Activated CD4-positive, alpha-beta T cell treated with anti-CD3 and anti-CD28 coated beads, Interleukin-2, amount 10 ng/mL, durations not matched to agents 24 days and 14 days (primary cell): ENCODE measurements around the gene COL7A1. TPM values are rescaled to one million over a fixed set of nuclear protein-coding genes. Genes with fewer than 3 reads are reported as not detected.

Source experiments
- DNase-seq: peaks from one replicate; pipeline ENCODE4 v3.0.0; 2022
- H3K27ac Mint-ChIP-seq: one replicate; pipeline ENCODE4 v1.8.0; 2022; ENCODE audit warnings: mild to moderate bottlenecking, mixed read lengths
- H3K27me3 Mint-ChIP-seq: one replicate; pipeline ENCODE4 v1.8.0; 2022; ENCODE audit warnings: mixed read lengths
- H3K36me3 Mint-ChIP-seq: one replicate; pipeline ENCODE4 v1.8.0; 2022; ENCODE audit warnings: low read depth, mild to moderate bottlenecking, mixed read lengths
- H3K4me1 Mint-ChIP-seq: one replicate; pipeline ENCODE4 v1.8.0; 2021; ENCODE audit warnings: mixed read lengths
- H3K4me3 Mint-ChIP-seq: one replicate; pipeline ENCODE4 v1.8.0; 2022; ENCODE audit warnings: mild to moderate bottlenecking, moderate library complexity, mixed read lengths
- H3K9me3 Mint-ChIP-seq: one replicate; pipeline ENCODE4 v1.8.0; 2021; ENCODE audit warnings: mixed read lengths
- intact Hi-C: fragments of 100-400 bp; cut with micrococcal nuclease; formaldehyde crosslinking; loops from one replicate; pipeline ENCODE4 v1.15.1; 2023
- total RNA-seq: library from RNA; stranded (reverse); gene quantifications from 2 replicates; pipeline ENCODE4 v1.2.3, GENCODE V29; 2022

COL7A1 gene
- total RNA-seq, 1 donor from 2014 or later = 0.56 TPM

DNA sequence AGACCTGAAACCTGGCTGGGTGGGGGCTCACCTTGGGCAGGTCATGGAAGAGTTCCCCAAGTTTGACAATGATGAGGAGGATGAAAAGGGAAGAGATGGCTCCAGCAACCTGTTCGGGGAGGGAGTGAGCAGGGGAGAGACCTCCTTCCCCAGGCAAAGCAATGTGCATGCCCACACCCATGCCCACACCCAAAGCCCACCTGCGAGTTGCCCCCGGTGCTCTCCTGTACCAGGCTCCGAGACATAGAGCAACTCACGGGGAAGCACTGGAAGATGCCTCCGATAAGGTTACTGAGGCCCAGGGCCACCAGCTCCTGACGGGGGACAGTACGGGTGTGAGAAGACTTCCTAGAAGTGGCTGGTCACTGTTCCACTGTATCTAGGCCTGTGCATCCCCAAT lies 35.3 kb upstream of the COL7A1 start:
- H3K4me3 Mint-ChIP-seq = no peak overlapping the region
- intact Hi-C loops = loop anchor here (10.0 kb wide), 1 partner anchor 326 kb away; the partner anchor contains the start of gene NME6
- DNase-seq = no peak
- H3K27me3 Mint-ChIP-seq = no peaks in the 10 kb centered on the region
- peaks cover 41% of the 10 kb centered on the region for H3K36me3 Mint-ChIP-seq
- H3K9me3 Mint-ChIP-seq = no peaks in the 10 kb centered on the region
- no peak overlapping the region for H3K27ac Mint-ChIP-seq
- peaks cover 14% of the 10 kb centered on the region for H3K4me1 Mint-ChIP-seq

DNA sequence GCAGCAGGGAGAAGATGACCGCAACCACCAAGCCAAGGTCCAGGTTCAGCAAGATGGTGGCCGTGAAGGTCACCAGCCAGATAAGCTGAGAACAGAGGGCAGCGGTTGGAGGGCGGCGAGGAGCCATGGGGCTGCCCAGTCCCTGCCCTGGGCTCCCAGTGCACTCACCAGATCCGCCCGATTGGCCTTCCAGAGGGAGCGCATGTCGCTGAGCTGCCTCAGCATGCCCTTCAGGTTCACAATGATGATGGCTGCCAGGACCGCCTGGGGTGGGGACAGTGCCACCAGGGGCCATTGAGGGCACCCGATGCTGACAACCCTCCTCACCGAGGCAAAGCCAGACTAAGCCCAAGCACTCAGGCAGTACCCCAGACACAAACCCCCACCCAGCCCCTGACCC lies 34.8 kb upstream of the COL7A1 start:
- H3K36me3 Mint-ChIP-seq = peaks cover 45% of the 10 kb centered on the region
- H3K4me3 Mint-ChIP-seq = no peak overlapping the region
- no peak for DNase-seq
- H3K9me3 Mint-ChIP-seq = no peaks in the 10 kb centered on the region
- no peaks in the 10 kb centered on the region for H3K27me3 Mint-ChIP-seq
- peaks cover 14% of the 10 kb centered on the region for H3K4me1 Mint-ChIP-seq
- H3K27ac Mint-ChIP-seq = no peak overlapping the region
- intact Hi-C loops = loop anchor here (10.0 kb wide), 1 partner anchor 325 kb away; the partner anchor contains the start of gene NME6

DNA sequence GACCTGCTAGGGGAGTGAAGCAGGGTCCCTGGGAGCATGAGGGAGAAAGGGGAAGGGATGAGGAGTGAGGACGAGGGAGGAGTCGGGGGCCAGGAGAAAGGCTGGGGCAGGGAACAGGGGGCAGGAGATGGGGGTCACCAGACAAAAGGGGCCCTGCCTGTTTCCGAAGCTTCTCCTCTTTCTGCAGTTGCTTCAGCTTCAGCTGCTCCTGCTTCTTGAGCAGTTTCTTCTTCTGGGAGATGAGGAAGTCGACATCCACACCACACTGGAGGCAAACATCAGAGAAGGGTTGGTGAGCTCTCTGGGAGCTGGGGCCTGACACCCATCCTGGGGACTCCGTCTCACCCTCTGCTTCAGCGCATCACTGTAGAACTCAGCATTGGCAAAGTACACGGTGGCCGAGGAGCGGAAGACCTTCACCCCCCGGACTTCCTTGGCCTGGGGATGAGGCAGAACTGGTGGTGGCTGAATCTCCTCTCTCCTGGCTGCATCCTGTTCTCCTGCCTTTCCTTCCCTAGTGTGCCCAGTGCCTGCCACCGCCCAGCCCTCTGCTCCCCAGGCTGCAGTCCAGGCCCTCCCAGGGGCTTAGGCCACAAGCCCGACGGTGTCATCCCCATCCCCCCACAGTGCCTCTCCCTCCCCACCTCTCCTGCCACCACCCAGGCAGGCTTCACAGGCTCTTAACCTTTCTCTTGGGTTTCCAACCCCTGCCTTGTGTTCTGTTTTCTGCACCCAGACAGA lies 33.3 kb upstream of the COL7A1 start:
- DNase-seq = no peak
- H3K4me3 Mint-ChIP-seq = no peak overlapping the region
- H3K27ac Mint-ChIP-seq = no peak overlapping the region
- H3K9me3 Mint-ChIP-seq = no peaks in the 10 kb centered on the region
- H3K36me3 Mint-ChIP-seq = peaks cover 53% of the 10 kb centered on the region
- peaks cover 14% of the 10 kb centered on the region for H3K4me1 Mint-ChIP-seq
- intact Hi-C loops = no loop called here
- H3K27me3 Mint-ChIP-seq = no peaks in the 10 kb centered on the region

DNA sequence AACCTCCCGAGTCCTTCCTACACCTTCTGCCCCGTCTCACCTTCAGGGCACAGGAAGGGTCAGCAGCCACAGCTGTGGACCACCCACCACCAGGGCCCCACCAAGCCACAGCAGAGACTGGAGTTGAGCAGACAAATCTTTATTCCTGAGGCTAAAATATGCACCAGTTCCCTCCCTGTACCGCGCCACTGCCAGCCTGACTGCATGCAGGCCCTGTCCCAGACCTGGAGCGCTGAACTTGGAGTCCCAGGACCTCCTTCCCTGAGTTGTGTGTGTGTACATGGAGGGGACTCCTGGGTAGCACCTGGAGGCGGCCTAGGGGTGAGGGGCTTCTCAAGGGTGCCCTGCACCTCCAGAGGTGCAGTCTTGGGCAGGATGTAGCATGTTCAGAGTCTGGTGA lies 30.5 kb upstream of the COL7A1 start:
- intact Hi-C loops = no loop called here
- H3K4me1 Mint-ChIP-seq = peaks cover 10% of the 10 kb centered on the region
- no peaks in the 10 kb centered on the region for H3K9me3 Mint-ChIP-seq
- DNase-seq = no peak
- no peaks in the 10 kb centered on the region for H3K27me3 Mint-ChIP-seq
- H3K27ac Mint-ChIP-seq = no peak overlapping the region
- H3K36me3 Mint-ChIP-seq = peaks cover 48% of the 10 kb centered on the region
- H3K4me3 Mint-ChIP-seq = no peak overlapping the region

DNA sequence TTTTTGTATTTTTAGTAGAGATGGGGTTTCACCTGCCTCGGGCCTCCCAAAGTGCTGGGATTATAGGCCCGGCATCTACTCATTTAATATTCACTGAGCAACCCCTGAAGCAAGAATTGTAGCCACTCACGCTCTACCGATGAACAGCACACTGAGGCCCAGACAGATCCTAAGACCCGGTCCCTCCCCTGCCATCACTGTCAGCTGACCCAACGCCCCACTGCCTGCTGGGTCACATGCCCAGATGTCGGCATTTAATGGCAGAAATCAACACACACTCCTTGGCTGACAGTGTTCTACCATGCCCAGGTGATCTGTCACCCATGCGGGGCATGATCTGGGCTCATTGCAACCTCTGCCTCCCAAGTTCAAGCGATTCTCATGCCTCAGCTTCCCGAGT lies 29.6 kb upstream of the COL7A1 start:
- intact Hi-C loops = no loop called here
- peaks cover 10% of the 10 kb centered on the region for H3K4me1 Mint-ChIP-seq
- no peaks in the 10 kb centered on the region for H3K27me3 Mint-ChIP-seq
- H3K9me3 Mint-ChIP-seq = no peaks in the 10 kb centered on the region
- peaks cover 46% of the 10 kb centered on the region for H3K36me3 Mint-ChIP-seq
- DNase-seq = no peak
- no peak overlapping the region for H3K4me3 Mint-ChIP-seq
- peak overlapping the region; percentile 36 for H3K27ac Mint-ChIP-seq

DNA sequence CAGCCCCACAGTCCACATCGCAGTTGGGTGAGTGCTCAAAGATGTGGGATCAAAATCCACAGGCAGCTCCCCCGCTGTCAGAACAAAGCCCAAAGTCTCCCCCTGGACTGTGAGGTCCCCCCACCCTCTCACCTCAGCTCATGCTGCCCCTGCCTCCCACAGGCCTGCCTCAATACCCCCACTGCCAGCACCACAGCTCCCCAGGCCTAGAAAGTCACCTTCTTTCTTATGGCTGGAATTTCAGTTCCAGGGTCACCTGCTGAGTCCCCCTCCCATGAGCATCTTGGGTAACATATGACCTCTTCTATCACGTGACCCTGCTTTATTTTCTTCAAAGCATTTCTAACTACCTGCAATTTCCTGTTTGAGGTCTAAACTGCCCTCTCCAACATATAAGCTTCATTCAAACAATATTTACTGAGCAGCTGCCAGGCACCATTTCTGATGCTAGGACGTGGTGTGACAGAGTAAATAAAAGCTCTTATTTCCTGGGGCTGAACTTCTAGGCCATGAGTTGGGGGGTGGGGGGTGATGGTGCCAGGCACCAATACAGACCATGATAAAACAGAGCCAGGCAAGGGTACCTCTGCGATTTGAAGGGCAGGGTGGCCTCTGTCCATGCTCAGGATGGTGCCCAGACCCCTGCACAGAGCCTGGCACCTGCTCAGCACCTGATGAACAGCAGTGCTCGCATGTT lies 28.9 kb upstream of the COL7A1 start:
- DNase-seq = no peak
- H3K27ac Mint-ChIP-seq = peak overlapping the region; percentile 69
- peaks cover 10% of the 10 kb centered on the region for H3K4me1 Mint-ChIP-seq
- no peak overlapping the region for H3K4me3 Mint-ChIP-seq
- no peaks in the 10 kb centered on the region for H3K9me3 Mint-ChIP-seq
- H3K36me3 Mint-ChIP-seq = peaks cover 40% of the 10 kb centered on the region
- no peaks in the 10 kb centered on the region for H3K27me3 Mint-ChIP-seq
- intact Hi-C loops = no loop called here

DNA sequence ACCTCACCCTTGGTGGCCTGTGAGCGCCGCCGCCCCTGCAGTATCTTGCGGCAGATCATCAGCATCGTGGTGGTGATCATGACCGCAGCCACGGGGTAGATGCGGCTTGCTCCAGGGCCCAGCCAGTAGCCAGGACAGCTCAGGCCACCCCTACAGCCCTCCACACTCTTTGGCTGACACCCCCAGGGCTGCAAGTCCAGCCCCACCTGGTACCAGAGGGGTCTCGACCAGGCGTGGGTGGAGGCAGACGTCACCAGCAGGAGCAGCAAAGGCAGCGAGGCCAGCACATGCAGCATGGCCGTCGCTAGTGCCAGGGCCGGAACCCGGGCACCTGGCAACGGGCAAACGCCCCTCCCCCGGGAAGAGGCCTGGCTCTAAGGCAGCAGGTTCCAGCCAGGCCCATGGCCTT lies 26.3 kb upstream of the COL7A1 start, which contains the start of gene TMEM89:
TSS of gene TMEM89 (minus strand) at position 309 of the 409 bp plus-strand sequence. CDS start at position 296, 13 bp downstream.
- H3K36me3 Mint-ChIP-seq = peaks cover 39% of the 10 kb centered on the region
- H3K4me3 Mint-ChIP-seq = no peak within 1 kb of the TSS
- intact Hi-C loops = no loop called here
- H3K4me1 Mint-ChIP-seq = peaks cover 8% of the 10 kb centered on the region
- H3K27ac Mint-ChIP-seq = no peak within 1 kb of the TSS
- no peaks in the 10 kb centered on the region for H3K27me3 Mint-ChIP-seq
- DNase-seq = no peak
- H3K9me3 Mint-ChIP-seq = peaks cover 9% of the 10 kb centered on the region

DNA sequence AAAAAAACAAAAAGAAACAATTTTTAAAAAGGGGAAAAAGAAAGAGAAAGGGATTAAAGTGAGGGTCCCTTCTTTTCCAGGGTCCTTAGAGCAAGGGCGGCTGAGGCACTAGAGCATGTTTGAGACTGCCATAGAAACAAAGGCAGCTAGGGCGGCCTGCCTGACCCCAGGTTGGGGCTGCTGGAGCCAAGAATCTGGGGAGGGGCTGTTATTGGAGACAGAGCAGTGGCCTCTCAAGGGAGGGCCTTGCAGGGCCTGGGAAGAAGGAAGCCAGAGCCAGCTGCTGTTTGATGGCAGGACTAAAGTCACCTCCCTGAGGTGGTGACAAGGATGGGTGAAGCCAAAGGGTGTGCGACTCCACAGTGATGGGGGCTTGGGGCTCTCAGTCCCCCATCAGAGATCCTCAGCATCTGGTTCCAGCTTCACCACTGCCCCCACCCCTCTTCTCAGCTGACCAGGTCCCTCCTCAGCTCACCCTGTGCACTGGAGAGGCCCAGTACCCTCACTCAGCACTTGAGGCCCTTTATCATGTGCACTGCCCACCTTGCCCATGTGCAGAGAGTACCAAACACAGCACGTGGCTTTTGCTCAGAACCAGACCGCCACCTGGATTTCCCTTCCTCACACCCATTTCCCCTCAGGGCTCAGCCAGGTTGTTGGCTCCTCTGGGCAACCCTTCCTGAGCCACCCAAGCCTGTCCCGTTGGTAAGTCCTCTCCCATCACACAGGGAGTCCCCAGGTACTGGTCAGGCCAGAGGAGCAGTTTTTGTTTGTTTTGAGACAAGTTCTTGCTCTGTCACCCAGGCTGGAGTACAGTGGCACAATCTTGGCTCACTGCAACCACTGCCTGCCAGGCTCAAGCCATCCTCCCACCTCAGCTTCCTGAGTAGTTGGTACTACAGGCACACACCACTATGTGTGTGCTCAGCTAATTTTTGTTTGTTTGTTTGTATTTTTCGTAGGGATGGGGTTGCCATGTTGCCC lies 24.7 kb upstream of the COL7A1 start:
- Mint-ChIP-seq H3K4me1 (peaks cover 8% of the 10 kb centered on the region), H3K9me3 (peaks cover 9% of the 10 kb centered on the region), H3K36me3 (peaks cover 30% of the 10 kb centered on the region), H3K4me3 (no peak overlapping the region), H3K27ac (no peak overlapping the region), H3K27me3 (no peaks in the 10 kb centered on the region)
- intact Hi-C loops = no loop called here
- DNase-seq = no peak

DNA sequence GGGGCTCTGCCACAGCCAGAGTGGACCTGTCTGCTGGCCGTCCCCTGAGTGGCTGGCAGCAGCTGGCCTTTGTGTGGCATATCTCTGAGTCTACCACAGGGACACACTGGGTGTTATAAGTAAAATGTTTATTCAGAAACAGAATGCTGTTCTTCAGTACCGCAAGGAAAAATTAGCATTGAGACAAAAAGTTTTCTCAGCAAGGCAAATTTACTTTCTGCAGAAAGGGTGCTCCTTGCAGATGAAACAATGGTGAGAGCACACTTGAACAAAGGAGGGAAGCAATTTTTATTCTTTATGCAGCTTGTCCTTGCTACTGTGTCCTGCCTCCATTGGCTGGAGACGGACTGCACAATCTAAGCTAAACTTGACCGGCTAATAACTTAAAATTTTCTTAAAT lies 22.4 kb upstream of the COL7A1 start:
- Mint-ChIP-seq H3K4me3 (no peak overlapping the region), H3K36me3 (peaks cover 28% of the 10 kb centered on the region), H3K27me3 (no peaks in the 10 kb centered on the region), H3K9me3 (peaks cover 13% of the 10 kb centered on the region), H3K27ac (no peak overlapping the region), H3K4me1 (peaks cover 9% of the 10 kb centered on the region)
- intact Hi-C loops = no loop called here
- no peak for DNase-seq

DNA sequence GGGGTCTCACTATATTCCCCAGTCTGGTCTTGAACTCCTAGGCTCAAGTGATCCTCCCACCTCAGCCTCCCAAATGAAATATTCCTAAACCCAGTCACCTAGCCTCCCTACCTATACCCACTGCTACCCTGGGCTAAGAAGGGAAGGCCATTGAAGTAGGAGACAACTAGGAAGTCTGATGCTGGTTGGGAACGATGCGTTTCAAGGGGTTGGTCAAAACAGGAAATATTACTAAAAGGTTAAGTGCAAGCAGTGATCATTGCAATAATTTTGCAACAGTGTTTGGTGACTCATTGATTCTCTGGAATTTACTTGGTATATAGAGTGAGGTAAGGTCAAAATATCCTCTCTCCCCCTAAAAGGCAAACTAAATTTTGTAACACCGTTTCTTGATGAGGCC lies 18.9 kb upstream of the COL7A1 start:
- DNase-seq = no peak
- Mint-ChIP-seq H3K4me3 (peak overlapping the region; percentile 61), H3K36me3 (peaks cover 26% of the 10 kb centered on the region), H3K27me3 (no peaks in the 10 kb centered on the region), H3K9me3 (peaks cover 13% of the 10 kb centered on the region), H3K4me1 (peaks cover 13% of the 10 kb centered on the region), H3K27ac (peak overlapping the region; percentile 94)
- intact Hi-C loops = loop anchor here (1.0 kb wide), 2 partner anchors 21 to 42 kb away; partner anchors contain the start of gene SLC26A6

DNA sequence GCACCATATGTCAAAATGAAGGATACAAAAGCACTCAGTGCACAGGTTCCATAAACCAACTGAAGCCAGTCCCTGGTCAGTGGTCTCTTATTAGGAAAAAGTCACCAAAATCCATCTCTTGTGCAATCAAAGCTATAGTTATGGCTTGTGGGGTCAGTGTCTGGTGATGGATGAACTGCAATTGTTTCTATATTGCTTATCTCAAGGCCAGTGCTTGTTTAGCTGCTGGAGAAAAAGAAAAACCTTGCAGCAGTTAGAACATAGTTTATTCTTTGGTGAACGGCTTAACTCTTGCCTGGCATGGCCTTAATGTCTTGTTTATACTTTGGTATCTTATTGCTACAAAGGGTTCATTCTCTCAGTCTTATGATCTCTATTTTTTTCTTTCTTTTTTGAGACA lies 17.2 kb upstream of the COL7A1 start:
- no peak overlapping the region for H3K4me3 Mint-ChIP-seq
- intact Hi-C loops = no loop called here
- H3K9me3 Mint-ChIP-seq = peaks cover 6% of the 10 kb centered on the region
- H3K36me3 Mint-ChIP-seq = peaks cover 27% of the 10 kb centered on the region
- no peaks in the 10 kb centered on the region for H3K27me3 Mint-ChIP-seq
- H3K4me1 Mint-ChIP-seq = peaks cover 22% of the 10 kb centered on the region
- H3K27ac Mint-ChIP-seq = no peak overlapping the region
- DNase-seq = no peak

DNA sequence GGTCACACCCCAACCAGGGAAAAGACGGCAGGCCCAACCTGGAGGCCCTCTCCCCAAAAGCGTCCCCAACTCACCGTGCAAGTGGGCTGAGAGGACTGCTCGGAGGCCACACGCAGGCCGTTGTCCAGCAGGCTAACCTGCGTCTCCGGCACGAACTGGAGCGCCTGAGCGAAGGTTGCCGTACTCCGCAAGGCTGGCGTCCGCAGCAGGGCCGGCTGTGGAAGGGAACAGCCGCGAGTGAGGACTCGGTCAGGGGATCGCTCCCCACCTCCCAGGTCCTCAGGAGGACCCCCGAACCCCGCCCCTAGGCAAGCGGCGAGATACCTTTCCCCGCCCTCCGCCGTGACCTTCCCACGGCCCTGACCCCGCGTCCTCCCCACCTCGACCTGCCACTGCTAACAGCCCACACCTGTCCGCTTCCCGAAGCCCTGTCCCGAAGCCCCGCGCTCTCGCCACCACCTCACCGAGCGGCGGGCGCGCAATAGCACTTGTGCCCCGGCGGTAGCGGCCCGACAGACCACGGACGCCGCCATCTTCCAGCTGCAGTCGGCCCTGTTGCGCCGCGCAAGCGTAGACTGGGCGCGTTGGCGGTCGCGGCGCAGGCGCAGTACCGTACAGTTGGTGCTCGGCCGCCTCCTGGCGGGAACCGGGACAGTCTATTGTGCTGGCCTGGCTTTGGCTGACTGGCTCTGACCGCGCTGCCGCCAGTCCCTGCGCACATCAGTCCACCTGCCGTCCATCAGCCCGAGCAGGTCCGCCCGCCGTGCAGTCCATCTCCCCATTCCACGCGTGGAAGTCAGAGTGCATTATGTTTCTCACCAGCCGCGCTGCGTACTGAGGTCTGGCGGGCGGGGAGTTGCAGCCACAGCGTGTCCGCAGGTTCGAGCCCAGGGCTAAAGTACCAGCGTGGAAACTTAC lies 14.2 kb upstream of the COL7A1 start, which contains the start of gene UQCRC1:
TSS of gene UQCRC1 (minus strand) at position 559 of the 918 bp plus-strand sequence. CDS start at position 533, 26 bp downstream.
- no peaks in the 10 kb centered on the region for H3K27me3 Mint-ChIP-seq
- H3K27ac Mint-ChIP-seq = peak within 1 kb of the TSS; percentile 99
- H3K9me3 Mint-ChIP-seq = peaks cover 3% of the 10 kb centered on the region
- peaks cover 22% of the 10 kb centered on the region for H3K4me1 Mint-ChIP-seq
- peak; percentile 98 for DNase-seq
- intact Hi-C loops = loop anchor here (1.0 kb wide), 3 partner anchors 26 to 52 kb away; partner anchors contain the start of gene SLC26A6
- H3K4me3 Mint-ChIP-seq = peak within 1 kb of the TSS; percentile 99
- peaks cover 43% of the 10 kb centered on the region for H3K36me3 Mint-ChIP-seq
